GM23338 (cell line): ENCODE measurements around the gene ZBTB20. TPM values are rescaled to one million over a fixed set of nuclear protein-coding genes. Genes with fewer than 3 reads are reported as not detected.

Source experiments
- EZH2phosphoT487 ChIP-seq: fragments of 200-600 bp; sonication (generic); IDR thresholded peaks from one replicate; pipeline ENCODE4 v1.8.1; 2018; ENCODE audit warnings: antibody characterized with exemption; ENCODE audit not compliant: unreplicated experiment
- polyA plus RNA-seq: library from polyadenylated mRNA; unstranded; fragments of >200 nt; fragmentation: Nextera tagmentation; extraction: Ambion mirVana; gene quantifications from 2 replicates; pipeline ENCODE4 v1.2.1, GENCODE V29; 2016
- total RNA-seq: library from RNA; depleted of rRNA; stranded (reverse); fragments of >200 nt; shearing (Covaris generic); gene quantifications from 2 replicates; pipeline ENCODE4 v1.2.3, GENCODE V29; 2014
- TF ChIP-seq, protein P1 (sequence below): fragments of 250-450 bp; sonication (Bioruptor Pico); IDR thresholded peaks from 2 replicates; pipeline ENCODE4 v1.5.0; 2020; ENCODE audit warnings: mild to moderate bottlenecking, moderate library complexity
- TF ChIP-seq, protein P2 (sequence below): IDR thresholded peaks from 2 replicates; pipeline ENCODE4 v1.6.1; 2016; ENCODE audit warnings: antibody characterized with exemption
- TF ChIP-seq, protein P3 (sequence below): IDR thresholded peaks from one replicate; pipeline ENCODE4 v1.6.1; 2018; ENCODE audit warnings: antibody characterized with exemption; ENCODE audit not compliant: unreplicated experiment

ZBTB20 gene
- total and polyA plus RNA-seq, 2 experiments from 2014 or later = 2.0 to 3.3 TPM

DNA sequence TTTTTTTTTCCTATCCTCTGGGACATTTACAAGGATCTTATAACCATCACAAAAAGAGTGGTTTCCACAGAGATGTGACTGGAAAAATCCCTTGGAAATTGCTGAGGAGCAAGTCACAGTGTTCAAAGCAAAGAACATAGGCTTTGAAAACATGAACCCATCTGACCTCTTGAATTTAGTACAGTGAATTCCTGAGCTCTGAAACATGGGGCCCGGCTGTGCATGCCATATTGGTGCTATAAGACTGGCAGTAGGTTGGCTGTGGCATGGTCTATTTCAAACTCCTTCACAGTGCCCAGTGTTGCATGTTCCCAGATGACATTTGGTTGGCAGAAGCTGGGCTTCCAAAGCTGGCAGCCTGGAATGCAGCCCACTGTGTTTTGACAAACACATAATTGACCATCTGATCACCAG lies 651.1 kb downstream of the ZBTB20 start (continued):
- TF ChIP-seq, protein P1, sequence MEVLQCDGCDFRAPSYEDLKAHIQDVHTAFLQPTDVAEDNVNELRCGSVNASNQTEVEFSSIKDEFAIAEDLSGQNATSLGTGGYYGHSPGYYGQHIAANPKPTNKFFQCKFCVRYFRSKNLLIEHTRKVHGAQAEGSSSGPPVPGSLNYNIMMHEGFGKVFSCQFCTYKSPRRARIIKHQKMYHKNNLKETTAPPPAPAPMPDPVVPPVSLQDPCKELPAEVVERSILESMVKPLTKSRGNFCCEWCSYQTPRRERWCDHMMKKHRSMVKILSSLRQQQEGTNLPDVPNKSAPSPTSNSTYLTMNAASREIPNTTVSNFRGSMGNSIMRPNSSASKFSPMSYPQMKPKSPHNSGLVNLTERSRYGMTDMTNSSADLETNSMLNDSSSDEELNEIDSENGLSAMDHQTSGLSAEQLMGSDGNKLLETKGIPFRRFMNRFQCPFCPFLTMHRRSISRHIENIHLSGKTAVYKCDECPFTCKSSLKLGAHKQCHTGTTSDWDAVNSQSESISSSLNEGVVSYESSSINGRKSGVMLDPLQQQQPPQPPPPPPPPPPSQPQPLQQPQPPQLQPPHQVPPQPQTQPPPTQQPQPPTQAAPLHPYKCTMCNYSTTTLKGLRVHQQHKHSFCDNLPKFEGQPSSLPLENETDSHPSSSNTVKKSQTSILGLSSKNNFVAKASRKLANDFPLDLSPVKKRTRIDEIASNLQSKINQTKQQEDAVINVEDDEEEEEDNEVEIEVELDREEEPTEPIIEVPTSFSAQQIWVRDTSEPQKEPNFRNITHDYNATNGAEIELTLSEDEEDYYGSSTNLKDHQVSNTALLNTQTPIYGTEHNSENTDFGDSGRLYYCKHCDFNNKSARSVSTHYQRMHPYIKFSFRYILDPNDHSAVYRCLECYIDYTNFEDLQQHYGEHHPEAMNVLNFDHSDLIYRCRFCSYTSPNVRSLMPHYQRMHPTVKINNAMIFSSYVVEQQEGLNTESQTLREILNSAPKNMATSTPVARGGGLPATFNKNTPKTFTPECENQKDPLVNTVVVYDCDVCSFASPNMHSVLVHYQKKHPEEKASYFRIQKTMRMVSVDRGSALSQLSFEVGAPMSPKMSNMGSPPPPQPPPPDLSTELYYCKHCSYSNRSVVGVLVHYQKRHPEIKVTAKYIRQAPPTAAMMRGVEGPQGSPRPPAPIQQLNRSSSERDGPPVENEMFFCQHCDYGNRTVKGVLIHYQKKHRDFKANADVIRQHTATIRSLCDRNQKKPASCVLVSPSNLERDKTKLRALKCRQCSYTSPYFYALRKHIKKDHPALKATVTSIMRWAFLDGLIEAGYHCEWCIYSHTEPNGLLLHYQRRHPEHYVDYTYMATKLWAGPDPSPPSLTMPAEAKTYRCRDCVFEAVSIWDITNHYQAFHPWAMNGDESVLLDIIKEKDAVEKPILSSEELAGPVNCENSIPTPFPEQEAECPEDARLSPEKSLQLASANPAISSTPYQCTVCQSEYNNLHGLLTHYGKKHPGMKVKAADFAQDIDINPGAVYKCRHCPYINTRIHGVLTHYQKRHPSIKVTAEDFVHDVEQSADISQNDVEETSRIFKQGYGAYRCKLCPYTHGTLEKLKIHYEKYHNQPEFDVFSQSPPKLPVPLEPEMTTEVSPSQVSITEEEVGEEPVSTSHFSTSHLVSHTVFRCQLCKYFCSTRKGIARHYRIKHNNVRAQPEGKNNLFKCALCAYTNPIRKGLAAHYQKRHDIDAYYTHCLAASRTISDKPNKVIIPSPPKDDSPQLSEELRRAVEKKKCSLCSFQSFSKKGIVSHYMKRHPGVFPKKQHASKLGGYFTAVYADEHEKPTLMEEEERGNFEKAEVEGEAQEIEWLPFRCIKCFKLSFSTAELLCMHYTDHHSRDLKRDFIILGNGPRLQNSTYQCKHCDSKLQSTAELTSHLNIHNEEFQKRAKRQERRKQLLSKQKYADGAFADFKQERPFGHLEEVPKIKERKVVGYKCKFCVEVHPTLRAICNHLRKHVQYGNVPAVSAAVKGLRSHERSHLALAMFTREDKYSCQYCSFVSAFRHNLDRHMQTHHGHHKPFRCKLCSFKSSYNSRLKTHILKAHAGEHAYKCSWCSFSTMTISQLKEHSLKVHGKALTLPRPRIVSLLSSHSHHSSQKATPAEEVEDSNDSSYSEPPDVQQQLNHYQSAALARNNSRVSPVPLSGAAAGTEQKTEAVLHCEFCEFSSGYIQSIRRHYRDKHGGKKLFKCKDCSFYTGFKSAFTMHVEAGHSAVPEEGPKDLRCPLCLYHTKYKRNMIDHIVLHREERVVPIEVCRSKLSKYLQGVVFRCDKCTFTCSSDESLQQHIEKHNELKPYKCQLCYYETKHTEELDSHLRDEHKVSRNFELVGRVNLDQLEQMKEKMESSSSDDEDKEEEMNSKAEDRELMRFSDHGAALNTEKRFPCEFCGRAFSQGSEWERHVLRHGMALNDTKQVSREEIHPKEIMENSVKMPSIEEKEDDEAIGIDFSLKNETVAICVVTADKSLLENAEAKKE (CRISPR knock-in tag) = no peak
- TF ChIP-seq, protein P2, sequence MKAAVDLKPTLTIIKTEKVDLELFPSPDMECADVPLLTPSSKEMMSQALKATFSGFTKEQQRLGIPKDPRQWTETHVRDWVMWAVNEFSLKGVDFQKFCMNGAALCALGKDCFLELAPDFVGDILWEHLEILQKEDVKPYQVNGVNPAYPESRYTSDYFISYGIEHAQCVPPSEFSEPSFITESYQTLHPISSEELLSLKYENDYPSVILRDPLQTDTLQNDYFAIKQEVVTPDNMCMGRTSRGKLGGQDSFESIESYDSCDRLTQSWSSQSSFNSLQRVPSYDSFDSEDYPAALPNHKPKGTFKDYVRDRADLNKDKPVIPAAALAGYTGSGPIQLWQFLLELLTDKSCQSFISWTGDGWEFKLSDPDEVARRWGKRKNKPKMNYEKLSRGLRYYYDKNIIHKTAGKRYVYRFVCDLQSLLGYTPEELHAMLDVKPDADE = no peak
- TF ChIP-seq EZH2phosphoT487 = no peak
- TF ChIP-seq, protein P3, sequence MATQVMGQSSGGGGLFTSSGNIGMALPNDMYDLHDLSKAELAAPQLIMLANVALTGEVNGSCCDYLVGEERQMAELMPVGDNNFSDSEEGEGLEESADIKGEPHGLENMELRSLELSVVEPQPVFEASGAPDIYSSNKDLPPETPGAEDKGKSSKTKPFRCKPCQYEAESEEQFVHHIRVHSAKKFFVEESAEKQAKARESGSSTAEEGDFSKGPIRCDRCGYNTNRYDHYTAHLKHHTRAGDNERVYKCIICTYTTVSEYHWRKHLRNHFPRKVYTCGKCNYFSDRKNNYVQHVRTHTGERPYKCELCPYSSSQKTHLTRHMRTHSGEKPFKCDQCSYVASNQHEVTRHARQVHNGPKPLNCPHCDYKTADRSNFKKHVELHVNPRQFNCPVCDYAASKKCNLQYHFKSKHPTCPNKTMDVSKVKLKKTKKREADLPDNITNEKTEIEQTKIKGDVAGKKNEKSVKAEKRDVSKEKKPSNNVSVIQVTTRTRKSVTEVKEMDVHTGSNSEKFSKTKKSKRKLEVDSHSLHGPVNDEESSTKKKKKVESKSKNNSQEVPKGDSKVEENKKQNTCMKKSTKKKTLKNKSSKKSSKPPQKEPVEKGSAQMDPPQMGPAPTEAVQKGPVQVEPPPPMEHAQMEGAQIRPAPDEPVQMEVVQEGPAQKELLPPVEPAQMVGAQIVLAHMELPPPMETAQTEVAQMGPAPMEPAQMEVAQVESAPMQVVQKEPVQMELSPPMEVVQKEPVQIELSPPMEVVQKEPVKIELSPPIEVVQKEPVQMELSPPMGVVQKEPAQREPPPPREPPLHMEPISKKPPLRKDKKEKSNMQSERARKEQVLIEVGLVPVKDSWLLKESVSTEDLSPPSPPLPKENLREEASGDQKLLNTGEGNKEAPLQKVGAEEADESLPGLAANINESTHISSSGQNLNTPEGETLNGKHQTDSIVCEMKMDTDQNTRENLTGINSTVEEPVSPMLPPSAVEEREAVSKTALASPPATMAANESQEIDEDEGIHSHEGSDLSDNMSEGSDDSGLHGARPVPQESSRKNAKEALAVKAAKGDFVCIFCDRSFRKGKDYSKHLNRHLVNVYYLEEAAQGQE = no peak
